Islet of Langerhans (tissue), 1 donor: ENCODE results near the gene SLC1A7.
A peak's percentile ranks its signal among the peaks of the same experiment; 100 is the strongest.

Experiments used
- FAIRE-seq: peaks from one replicate; lab custom pipeline; 2011; peaks lifted over from hg19 to GRCh38; lab: Jason Lieb, UNC

SLC1A7 gene

DNA sequence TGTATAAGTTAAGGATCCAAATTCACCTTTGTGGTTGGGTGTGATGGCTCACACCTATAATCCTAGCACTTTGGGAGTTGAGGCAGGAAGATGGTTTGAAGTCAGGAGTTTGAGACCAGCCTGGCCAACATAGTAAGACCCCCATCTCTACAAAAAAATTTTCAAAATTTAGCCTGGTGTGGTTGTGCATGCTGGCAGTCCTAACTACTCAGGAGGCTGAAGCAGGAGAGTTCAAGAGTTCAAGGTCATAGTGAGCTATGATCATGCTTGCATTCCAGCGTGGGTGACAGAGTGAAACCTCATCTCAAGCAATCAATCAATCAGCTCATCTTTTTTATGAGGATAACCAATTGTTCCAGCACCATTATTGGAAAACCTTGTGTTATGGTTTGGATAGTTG lies 16.5 kb upstream of the SLC1A7 start:
- FAIRE-seq, result no peak

DNA sequence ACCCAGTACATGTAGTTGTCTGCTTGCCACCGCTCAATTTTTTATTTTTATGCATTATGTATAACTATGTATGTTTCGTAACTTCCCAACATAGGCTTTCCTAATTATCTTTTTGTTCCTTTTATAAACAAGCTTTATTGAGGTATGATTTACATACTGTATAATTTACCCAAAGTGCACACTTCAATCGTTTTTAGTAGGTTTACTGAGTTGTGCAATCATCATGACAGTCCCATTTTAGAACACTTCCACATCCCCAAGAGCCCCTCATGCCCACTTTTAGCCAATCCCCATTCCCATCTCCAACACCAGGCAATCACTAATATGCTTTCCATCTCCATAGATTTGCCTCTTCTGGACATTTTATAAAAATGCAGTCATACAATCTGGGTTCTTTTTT lies 14.3 kb upstream of the SLC1A7 start:
- FAIRE-seq, result no peak

DNA sequence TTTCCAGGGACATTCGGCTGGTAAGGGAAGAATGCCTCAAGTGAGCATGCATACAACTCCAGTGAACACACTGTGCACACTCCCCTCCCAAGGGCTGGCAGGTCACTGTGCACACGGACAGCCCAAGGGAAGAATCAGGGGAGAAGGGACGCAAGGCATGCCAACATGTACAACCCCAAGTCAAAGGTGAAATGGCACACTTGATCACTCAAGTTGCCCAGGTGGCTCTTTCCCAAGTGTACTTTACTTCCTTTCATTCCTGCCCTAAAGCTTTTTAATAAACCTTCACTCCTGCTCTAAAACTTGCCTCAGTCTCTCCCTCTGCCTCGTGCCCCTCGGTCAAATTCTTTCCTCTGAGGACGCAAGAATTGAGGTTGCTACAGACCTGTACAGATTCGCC lies 13.5 kb upstream of the SLC1A7 start:
- FAIRE-seq, result no peak

DNA sequence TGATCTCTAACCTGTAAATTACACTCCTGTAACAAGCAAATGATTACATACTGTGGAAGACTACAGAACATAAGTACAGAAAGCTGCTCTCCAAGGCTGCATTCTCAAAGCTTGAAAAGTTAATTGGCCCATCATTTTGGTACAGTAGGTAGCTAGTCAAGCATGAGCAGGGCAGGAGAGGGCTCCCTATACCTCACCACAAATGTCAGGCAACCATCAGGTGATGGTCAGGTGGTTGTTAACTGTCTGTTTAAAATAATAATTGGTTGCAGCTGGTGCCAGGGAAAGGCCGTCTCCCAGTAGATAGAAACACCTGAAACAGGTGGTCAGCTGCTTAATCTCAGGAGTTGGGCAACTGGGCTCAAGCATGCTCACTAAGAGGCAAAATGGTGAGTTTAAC lies 13.1 kb upstream of the SLC1A7 start:
- no peak for FAIRE-seq

DNA sequence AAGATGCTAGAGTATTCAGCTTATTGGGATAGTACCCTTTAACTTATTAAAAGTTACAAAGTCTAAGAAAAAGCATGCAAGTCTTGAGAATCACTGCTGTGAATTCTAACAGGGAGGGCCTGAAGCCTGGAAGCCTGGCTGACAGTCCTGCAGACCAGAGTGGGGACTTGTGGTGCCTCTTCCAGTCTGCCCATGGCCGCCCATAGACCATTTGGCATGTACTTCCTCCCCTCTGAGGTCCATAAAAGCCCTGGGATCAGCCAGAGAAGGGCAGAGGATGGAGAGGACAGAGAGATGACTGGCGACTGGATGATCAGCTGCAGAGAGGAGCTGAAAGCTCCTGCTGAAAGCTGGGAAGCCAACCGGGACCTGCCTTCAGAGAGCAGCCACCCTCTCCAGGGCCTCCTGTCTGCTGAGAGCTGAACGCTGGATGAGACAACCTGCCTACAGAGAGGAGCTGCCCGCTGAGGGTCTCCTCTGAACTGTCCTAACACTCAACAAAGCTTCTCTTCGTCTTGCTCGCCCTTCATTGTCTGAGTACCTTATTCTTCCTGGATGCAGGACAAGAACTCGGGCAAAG lies 12.5 kb upstream of the SLC1A7 start:
- FAIRE-seq, result no peak

- FAIRE-seq, result no peak
Observed at GRCh38 chr1:53153752-53154151, 11.3 kb upstream of the SLC1A7 start.

- FAIRE-seq, result no peak
Observed at GRCh38 chr1:53148123-53148522, 5.7 kb upstream of the SLC1A7 start.

DNA sequence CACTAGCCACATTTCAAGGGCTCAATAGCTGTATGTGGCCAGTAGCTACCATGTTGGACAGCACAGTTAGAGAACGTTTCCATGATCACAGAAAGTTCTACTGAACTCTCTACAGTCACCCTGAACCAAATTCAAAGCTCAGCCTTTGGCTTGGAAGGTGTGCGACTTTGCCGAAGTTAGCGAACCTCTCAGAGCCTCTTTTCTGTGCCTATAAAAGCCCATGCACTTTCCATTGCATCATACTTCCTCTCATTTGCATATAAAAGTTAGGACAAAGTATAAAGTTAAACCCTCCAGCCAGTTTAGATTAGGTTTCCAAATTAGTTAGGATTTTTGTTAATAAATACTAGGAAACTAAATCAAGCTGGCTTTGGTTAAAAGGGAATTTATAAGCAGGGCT lies 4.7 kb upstream of the SLC1A7 start:
- no peak for FAIRE-seq

DNA sequence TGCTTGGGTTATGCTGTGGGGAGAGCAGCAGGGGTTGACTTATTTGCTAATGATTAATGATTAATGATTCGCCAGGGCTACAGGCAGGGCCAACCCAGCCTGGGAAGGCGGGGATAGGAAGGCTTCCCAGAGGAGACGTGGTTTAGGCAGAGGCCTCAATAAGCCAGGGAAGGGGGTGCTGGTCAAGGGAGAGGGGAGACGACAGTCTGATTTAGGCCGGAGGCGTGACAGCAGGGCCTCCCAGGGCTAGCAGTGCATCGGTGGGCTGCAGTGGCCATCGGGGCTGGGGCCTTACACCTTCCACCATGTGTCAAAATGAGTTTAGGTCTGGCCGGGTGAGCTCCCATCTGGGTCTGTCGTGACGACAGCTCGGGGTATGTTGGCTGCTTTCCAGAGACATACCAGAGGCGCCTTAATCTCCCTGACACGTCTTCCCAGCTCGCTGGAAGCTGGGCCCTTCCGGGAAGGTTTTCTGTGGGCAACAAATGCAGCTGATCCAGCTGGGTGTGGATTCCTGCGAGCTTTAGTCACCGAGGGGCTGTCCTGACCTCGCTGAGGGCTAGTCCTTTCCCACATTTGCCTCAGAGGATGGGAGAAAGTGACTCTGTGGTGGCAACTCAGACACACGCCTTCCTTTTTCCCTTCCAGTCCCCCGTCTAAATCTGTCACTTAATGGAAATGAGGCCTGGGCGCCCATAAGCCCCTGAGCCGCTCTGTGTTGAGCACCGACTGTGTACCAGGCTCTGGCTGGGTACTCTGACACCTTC lies 3.7 kb upstream of the SLC1A7 start:
- no peak for FAIRE-seq

GRCh38 chr1:53145619-53145941 lies 3.1 kb upstream of the SLC1A7 start:
- no peak for FAIRE-seq

GRCh38 chr1:53145051-53145600 lies 2.7 kb upstream of the SLC1A7 start:
- FAIRE-seq, result no peak

- no peak for FAIRE-seq
Observed at GRCh38 chr1:53144201-53144600, 1.8 kb upstream of the SLC1A7 start.

GRCh38 chr1:53143527-53143926 lies 1.1 kb upstream of the SLC1A7 start:
- no peak for FAIRE-seq

- FAIRE-seq, result no peak
Observed at GRCh38 chr1:53141487-53142055, 867 bp downstream of the SLC1A7 start.

DNA sequence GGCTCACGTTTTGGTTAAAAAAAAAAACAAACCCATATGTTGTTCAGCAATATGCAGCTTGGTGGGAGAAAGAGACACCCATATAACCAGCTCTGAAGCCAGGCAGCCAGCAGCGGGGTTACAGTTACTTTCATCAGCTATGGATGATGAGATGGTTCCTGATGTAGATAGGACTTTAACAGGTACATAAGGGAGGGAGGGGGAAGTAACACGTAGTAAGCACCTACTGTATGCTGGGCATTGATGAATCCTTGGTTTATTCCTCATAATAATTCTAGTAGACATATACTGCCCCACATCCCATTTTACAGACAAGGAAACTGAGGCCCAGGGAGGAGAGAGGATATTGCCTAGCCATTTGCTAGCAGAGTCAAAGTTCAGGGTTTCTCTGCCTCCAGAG lies 2.0 kb downstream of the SLC1A7 start:
- no peak for FAIRE-seq

DNA sequence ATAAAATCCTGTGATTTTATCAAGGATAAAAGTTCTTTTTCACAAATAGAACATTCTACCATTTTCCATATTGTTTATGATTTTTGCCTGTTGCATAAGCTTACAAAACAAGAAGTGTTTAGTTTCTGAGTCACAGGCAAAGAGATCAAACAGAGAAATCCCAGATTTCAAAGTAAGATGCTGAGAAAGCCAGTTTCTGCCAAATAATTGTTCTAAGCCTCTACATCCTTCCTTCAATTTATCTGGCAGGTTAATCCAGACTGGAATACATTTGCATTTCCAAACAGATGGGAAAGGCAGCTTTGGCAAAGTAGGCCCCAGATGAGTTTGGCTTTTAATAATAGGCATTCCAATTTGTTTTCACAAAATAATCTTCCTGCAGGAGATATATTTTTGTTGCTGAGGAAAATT lies 2.5 kb downstream of the SLC1A7 start:
- peak; percentile 51 for FAIRE-seq

DNA sequence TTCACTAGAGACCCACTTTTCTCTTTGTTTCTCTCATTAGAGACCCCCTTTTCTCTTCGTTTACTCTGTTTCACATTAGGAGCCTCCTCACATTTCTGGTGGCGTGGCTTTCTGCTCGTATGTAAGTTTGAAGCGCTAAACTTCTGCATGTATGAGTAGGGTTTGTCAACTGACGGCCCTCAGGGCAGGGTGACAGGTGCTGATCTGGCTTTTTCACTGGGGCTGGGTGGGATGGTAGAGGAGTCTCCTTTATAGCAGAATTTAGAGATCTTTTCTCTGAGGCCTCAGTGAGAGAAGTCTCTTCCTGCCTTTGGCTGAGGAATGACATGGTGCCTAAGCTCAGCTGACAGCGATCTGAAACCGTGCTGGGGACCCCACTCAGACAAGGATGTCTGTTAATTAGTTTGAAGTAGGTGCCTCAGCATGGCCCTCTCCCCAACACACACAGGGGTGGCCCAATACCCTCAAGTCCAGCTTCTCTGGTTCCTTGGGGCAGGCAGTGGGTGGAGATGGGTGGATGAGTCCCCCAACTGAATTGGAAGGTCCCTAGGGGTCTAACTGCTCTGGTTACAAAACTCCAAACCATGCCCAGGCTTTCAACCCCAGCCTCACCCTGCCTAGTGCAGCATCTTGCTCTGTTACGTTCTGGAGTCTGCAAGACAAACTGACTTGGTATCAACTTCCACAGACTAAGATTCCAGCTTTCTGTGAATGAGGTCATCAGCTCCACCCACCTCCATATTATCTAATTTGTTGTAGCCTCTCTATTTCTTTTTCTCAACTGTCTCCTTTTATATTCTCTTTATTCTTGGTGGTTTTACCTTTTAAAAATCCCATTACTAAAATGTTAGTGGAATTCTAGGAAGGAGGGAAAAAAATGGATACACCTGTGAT lies 3.2 kb downstream of the SLC1A7 start:
- no peak for FAIRE-seq

GRCh38 chr1:53137729-53138128 lies 4.7 kb downstream of the SLC1A7 start:
- FAIRE-seq, result no peak

GRCh38 chr1:53135735-53136114 lies 6.7 kb downstream of the SLC1A7 start:
- FAIRE-seq, result no peak

DNA sequence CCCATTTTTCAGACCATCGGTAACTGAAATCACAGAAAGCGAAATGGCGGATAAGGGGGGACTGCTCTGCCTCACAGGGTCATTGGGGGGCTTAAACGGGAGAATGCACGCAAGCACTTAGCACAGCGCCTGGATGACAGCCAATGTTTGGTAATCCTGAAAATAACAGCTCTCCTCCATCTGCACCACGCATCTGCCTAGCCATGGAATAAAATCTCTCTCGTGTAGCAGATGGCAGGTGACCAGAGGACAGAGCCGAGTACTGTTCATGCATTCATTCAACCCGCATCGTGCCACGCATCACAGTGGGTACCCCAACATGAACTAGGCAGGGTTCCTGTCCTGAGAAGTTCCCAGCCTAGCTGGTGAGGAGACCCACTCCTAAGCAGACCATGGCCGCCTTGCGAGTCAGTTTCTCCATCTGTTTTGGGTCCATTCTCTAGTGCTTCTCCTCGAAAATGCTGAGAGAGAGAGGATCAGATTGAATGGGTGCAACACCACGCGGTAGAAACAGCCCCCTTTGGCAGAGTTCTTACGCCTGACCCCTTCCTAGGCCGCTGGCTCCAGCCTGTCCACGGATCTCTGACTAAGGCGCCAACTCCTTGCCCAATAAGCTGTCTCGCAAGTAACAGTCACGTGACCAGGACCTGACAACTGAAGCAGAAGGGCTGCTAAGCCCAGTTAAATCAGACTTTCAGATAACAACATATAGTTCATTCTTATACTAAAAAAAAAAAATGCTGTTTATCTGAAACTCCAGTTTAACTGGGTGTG lies 7.3 kb downstream of the SLC1A7 start:
- no peak for FAIRE-seq

GRCh38 chr1:53134042-53134485 lies 8.4 kb downstream of the SLC1A7 start:
- FAIRE-seq, result no peak
